ENCODE data around the gene MT1M.
"Not testable (repeated sequence)": the region's sequence is repeated elsewhere in the genome, so short reads cannot be mapped to it uniquely, and the experiment has no call there.

Gene MT1M

DNA sequence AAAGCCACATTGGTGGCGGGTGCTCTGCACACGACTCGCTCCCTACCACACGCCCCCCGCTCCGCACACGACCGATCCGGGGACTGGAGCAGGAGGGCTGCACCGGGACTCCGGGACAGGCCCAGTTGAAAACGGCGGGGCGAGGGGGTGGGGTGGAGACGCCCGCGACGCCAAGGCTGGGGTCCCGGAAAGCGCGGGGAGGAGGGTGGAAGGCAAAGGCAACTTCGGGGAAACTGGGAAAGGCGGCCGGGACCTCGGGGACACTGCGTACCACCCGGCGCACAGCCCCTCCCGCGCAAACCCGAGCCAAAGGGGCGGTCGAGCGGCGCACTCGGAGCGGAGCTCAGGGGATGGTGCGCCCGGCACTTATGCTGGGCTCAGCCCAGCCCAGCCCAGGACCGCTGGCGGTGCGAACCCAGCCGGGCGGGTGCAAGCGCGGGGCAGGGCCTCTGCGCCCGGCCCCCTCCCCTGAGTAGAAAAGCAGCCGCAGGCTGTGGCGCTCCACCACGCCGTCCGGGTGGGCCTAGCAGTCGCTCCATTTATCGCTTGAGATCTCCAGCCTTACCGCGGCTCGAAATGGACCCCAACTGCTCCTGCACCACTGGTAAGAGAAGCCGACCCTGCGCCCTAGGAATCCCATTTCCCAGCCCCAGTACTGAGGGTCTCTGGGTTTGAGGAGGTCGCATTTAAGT, at the start of gene MT1M:
MT1M (plus strand) TSS at position 504 of the 692 bp plus-strand sequence; CDS start at position 577, 73 bp downstream.
- TF ChIP-seq, protein P1, sequence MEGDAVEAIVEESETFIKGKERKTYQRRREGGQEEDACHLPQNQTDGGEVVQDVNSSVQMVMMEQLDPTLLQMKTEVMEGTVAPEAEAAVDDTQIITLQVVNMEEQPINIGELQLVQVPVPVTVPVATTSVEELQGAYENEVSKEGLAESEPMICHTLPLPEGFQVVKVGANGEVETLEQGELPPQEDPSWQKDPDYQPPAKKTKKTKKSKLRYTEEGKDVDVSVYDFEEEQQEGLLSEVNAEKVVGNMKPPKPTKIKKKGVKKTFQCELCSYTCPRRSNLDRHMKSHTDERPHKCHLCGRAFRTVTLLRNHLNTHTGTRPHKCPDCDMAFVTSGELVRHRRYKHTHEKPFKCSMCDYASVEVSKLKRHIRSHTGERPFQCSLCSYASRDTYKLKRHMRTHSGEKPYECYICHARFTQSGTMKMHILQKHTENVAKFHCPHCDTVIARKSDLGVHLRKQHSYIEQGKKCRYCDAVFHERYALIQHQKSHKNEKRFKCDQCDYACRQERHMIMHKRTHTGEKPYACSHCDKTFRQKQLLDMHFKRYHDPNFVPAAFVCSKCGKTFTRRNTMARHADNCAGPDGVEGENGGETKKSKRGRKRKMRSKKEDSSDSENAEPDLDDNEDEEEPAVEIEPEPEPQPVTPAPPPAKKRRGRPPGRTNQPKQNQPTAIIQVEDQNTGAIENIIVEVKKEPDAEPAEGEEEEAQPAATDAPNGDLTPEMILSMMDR (IDR thresholded peaks at IDR 0.05; ENCODE audit: control extremely low read depth, extremely low read depth, low read depth, missing control alignments), result no peak
- DNase-seq (ENCODE audit: extremely low spot score), result no peak
- CTCF ChIA-PET, result no interaction called here
- POLR2A ChIA-PET, result no interaction called here

- DNase-seq (ENCODE audit: extremely low spot score); POLR2A ChIA-PET: not testable (repeated sequence)
- CTCF ChIA-PET, result interaction anchor here (0.9 to 3.6 kb wide), 5 partner anchors 9 to 119 kb away, joined by 3 to 20 read pairs (median 4); no protein-coding TSS in a partner anchor
These were observed 49.5 kb upstream of the MT1M start for GRCh38 chr16:56582911-56583310.

GRCh38 chr16:56583351-56584168, 48.9 kb upstream of the MT1M start:
- ChIA-PET POLR2A (no interaction called here), CTCF (interaction anchor here (1.1 to 3.6 kb wide), 3 partner anchors 8 to 119 kb away, joined by 4 to 20 read pairs (median 6); no protein-coding TSS in a partner anchor)

GRCh38 chr16:56584276-56584675, 48.2 kb upstream of the MT1M start:
- POLR2A ChIA-PET, result no interaction called here
- DNase-seq (ENCODE audit: extremely low spot score), result no peak
- TF ChIP-seq, protein P1 (IDR thresholded peaks at IDR 0.05; ENCODE audit: control extremely low read depth, extremely low read depth, low read depth, missing control alignments), result no peak
- CTCF ChIA-PET, result interaction anchor here (3.6 kb wide), 1 partner anchor 118 kb away, joined by 20 read pairs; no protein-coding TSS in a partner anchor

More at GRCh38 chr16:56583351-56584168, 48.9 kb upstream of the MT1M start:
- no peak for DNase-seq (ENCODE audit: extremely low spot score)
- TF ChIP-seq, protein P1 (IDR thresholded peaks at IDR 0.05; ENCODE audit: control extremely low read depth, extremely low read depth, low read depth, missing control alignments), result no peak

- ChIA-PET CTCF (no interaction called here), POLR2A (no interaction called here)
- DNase-seq (ENCODE audit: extremely low spot score), result no peak
- TF ChIP-seq, protein P1 (IDR thresholded peaks at IDR 0.05; ENCODE audit: control extremely low read depth, extremely low read depth, low read depth, missing control alignments), result no peak
These were observed 43.7 kb upstream of the MT1M start for GRCh38 chr16:56588781-56589140.

DNA sequence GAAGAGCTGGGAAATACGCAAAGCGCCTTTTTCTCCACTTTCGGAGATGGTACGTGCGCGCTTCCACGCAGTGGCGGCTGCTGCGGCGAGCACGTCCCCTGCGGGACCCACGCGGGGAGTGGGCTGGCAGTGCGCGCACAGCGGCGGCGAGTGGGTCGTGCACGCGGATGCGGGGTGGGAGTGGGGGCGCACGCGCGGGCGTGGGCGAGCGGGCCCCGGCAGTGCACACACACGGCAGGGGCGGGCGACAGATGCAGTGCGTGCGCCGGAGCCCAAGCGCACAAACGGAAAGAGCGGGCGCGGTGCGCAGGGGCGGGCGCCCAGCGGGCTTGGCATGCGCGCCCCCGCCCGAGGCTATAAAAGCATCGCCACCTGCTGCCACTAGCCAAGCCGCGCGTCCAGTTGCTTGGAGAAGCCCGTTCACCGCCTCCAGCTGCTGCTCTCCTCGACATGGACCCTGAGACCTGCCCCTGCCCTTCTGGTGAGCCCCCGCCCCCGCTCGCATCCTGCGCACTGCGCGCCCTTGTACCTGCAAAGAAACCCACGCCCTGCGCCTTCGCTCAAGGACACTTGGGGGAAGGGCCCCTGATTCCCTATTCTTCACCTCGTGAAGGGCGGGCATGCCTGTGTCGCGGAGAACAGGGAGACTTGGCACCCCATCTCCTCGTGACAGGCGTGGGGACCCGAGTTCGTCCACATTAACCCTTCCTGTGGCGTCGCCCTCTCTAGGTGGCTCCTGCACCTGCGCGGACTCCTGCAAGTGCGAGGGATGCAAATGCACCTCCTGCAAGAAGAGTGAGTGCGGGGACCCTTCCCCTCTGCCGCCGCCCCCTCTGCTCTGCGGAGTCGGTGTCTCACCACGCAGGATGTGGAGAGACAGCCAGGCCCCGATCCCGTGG, 43.1 kb upstream of the MT1M start, which contains the start of gene MT3:
MT3 (plus strand) TSS at position 388 of the 899 bp plus-strand sequence; CDS start at position 451, 63 bp downstream.
- DNase-seq (ENCODE audit: extremely low spot score), result no peak
- POLR2A ChIA-PET, result interaction anchor here (0.5 kb wide), 1 partner anchor 590 kb away, joined by 3 read pairs; no protein-coding TSS in a partner anchor

More for the DNA sequence above, 43.1 kb upstream of the MT1M start, which contains the start of gene MT3:
- TF ChIP-seq, protein P1 (IDR thresholded peaks at IDR 0.05; ENCODE audit: control extremely low read depth, extremely low read depth, low read depth, missing control alignments), result no peak
- CTCF ChIA-PET, result no interaction called here
